K562 (cell line): ENCODE measurements around the gene SAMD14. TPM values are rescaled to one million over a fixed set of nuclear protein-coding genes. Genes with fewer than 3 reads are reported as not detected.

Experiments used
- ATAC-seq: fragments of 200-7000 bp; cut with Tn5 transposase; 3 replicates; pipeline ENCODE4 v1.9.1; 2020; ENCODE audit warnings: moderate library complexity
- BruUV-seq: library from RNA; stranded (reverse); fragments of 400-500 nt; replicated peaks from 2 replicates; lab custom pipeline; 2021; lab: Mats Ljungman, UMichigan
- CTCF ChIA-PET: fragments of 300-600 bp; formaldehyde crosslinking; extraction: SDS; loops from one replicate; lab custom pipeline; 2021; ENCODE audit warnings: low intra/inter-chr PET ratio; lab: Yijun Ruan, JAX
- POLR2A ChIA-PET: fragments of 300-600, 350-650 bp; sonication (Branson Sonifier 250); formaldehyde crosslinking; extraction: SDS; loops from one replicate; lab custom pipeline; 2021; ENCODE audit warnings: antibody characterized with exemption, inconsistent platforms; lab: Yijun Ruan, JAX
- DNase-seq, 4 experiments: peaks; one replicate each; pipeline versions ENCODE4 v3.0.0 to v3.0.0-alpha.2; 2011 to 2018; ENCODE audit warnings: low spot score in 3 of 4, mixed read lengths in 3 of 4; ENCODE audit errors: extremely low read depth in 1 of 4
- FAIRE-seq: peaks from 2 replicates; lab custom pipeline; 2011; peaks lifted over from hg19 to GRCh38; lab: Jason Lieb, UNC
- H2AFZ ChIP-seq: 2 replicates; pipeline ENCODE4 v1.6.0; 2011; ENCODE audit warnings: low read depth, low read length, control low read depth, inconsistent platforms
- H3K27ac ChIP-seq: fragments of 200-600 bp; 3 replicates; pipeline ENCODE4 v1.8.0; 2011; ENCODE audit warnings: low read depth, mild to moderate bottlenecking, control low read depth, inconsistent platforms, low read length, moderate library complexity, mixed read lengths; ENCODE audit errors: extremely low read depth
- H3K27me3 ChIP-seq, 2 experiments: fragments of 300-600 bp in 1 of 2; 2 replicates in 1 of 2; 3 replicates in 1 of 2; pipeline versions ENCODE4 v1.6.0 to v1.8.0; 2011; ENCODE audit warnings: inconsistent platforms in 2 of 2, low read length in 2 of 2, mild to moderate bottlenecking in 1 of 2, mixed read lengths in 1 of 2, moderate library complexity in 1 of 2; ENCODE audit not compliant: control insufficient read depth in 2 of 2, insufficient read depth in 2 of 2
- H3K36me3 ChIP-seq: fragments of 300-600 bp; 3 replicates; pipeline ENCODE4 v1.8.0; 2011; ENCODE audit warnings: mild to moderate bottlenecking, low read length, inconsistent platforms; ENCODE audit not compliant: control insufficient read depth, insufficient read depth
- H3K4me1 ChIP-seq, 2 experiments: fragments of 200-600 bp in 1 of 2; replicated peaks in 1 of 2; 2 replicates in 1 of 2; 3 replicates in 1 of 2; pipeline versions ENCODE4 v1.5.1 to v1.8.0; 2011; ENCODE audit warnings: inconsistent platforms in 2 of 2, low read length in 2 of 2, mild to moderate bottlenecking in 1 of 2, mixed read lengths in 1 of 2, moderate library complexity in 1 of 2; ENCODE audit not compliant: control insufficient read depth in 2 of 2, insufficient read depth in 2 of 2
- H3K4me2 ChIP-seq: 2 replicates; pipeline ENCODE4 v1.6.1; 2011; ENCODE audit warnings: low read length, control low read depth, inconsistent platforms, mixed read lengths; ENCODE audit not compliant: insufficient read depth
- H3K4me3 ChIP-seq: fragments of 200-600 bp; sonication (generic), shearing (Covaris generic); 2 replicates; pipeline ENCODE4 v1.5.1; 2016; ENCODE audit warnings: control low read depth, inconsistent platforms
- H3K79me2 ChIP-seq: fragments of 200-600 bp; 3 replicates; pipeline ENCODE4 v1.8.0; 2011; ENCODE audit warnings: low read length, inconsistent platforms; ENCODE audit not compliant: control insufficient read depth, insufficient read depth
- H3K9ac ChIP-seq, 2 experiments: 2 replicates each; pipeline versions ENCODE4 v1.6.0 to v1.6.1; 2011; ENCODE audit warnings: low read depth in 2 of 2, low read length in 2 of 2, control low read depth in 1 of 2, inconsistent platforms in 1 of 2, mild to moderate bottlenecking in 1 of 2, mixed read lengths in 1 of 2; ENCODE audit not compliant: insufficient read depth in 1 of 2
- H3K9me1 ChIP-seq: one replicate; pipeline ENCODE4 v1.6.0; 2011; ENCODE audit warnings: inconsistent platforms, mild to moderate bottlenecking, low read length, moderate library complexity; ENCODE audit not compliant: control insufficient read depth, insufficient read depth
- H3K9me3 ChIP-seq: replicated peaks from 2 replicates; pipeline ENCODE4 v1.5.1; 2011; ENCODE audit warnings: low read depth, low read length, inconsistent platforms; ENCODE audit not compliant: control insufficient read depth, insufficient read depth
- H4K20me1 ChIP-seq: replicated peaks from 2 replicates; pipeline ENCODE4 v1.6.1; 2011; ENCODE audit warnings: low read length, inconsistent platforms, mixed read lengths; ENCODE audit not compliant: control insufficient read depth, insufficient read depth
- CBX2 ChIP-seq: fragments of 200-600 bp; sonication (generic); IDR thresholded peaks from one replicate; pipeline ENCODE4 v1.6.1; 2012; ENCODE audit warnings: mild to moderate bottlenecking, low read length, inconsistent platforms; ENCODE audit not compliant: insufficient read depth, poor library complexity, severe bottlenecking
- HDAC1 ChIP-seq, 2 experiments: fragments of 450-650 bp; IDR thresholded peaks; 2 replicates each; pipeline ENCODE4 v1.6.1; 2016 to 2017; ENCODE audit warnings: inconsistent platforms in 1 of 2, mild to moderate bottlenecking in 1 of 2, moderate library complexity in 1 of 2
- IRF2 ChIP-seq: sonication (generic); formaldehyde crosslinking; IDR thresholded peaks from 2 replicates; pipeline ENCODE4 v1.8.1; 2022; ENCODE audit warnings: mild to moderate bottlenecking, missing genetic modification reagents
- JUN ChIP-seq, 2 experiments: sonication (generic) in 1 of 2; formaldehyde crosslinking in 1 of 2; IDR thresholded peaks; 2 replicates each; pipeline versions ENCODE4 v1.6.1 to v1.8.0; 2012 to 2022; ENCODE audit warnings: borderline replicate concordance in 2 of 2, mild to moderate bottlenecking in 2 of 2, improper control_type of control experiment in 1 of 2, low read depth in 1 of 2, low read length in 1 of 2, missing genetic modification reagents in 1 of 2
- NFIC ChIP-seq: fragments of 450-650 bp; IDR thresholded peaks from 2 replicates; pipeline ENCODE4 v1.6.1; 2017; ENCODE audit warnings: mild to moderate bottlenecking, inconsistent platforms
- NR4A1 ChIP-seq, 2 experiments: fragments of 250-450 bp in 1 of 2; fragments of 450-650 bp in 1 of 2; sonication (Bioruptor Pico) in 1 of 2; IDR thresholded peaks; 2 replicates each; pipeline versions ENCODE4 v1.4.0 to v1.6.1; 2016 to 2020; ENCODE audit warnings: mild to moderate bottlenecking in 2 of 2, missing compliant biosample characterization in 1 of 2, missing genetic modification characterization in 1 of 2, moderate library complexity in 1 of 2
- RBM15 ChIP-seq: fragments of 200-400 bp; formaldehyde crosslinking; IDR thresholded peaks from 2 replicates; pipeline ENCODE4 v1.6.1; 2018; ENCODE audit warnings: mild to moderate bottlenecking, low read length, moderate library complexity; ENCODE audit not compliant: insufficient read depth
- SAP30 ChIP-seq: fragments of 200-600 bp; sonication (generic); IDR thresholded peaks from 2 replicates; pipeline ENCODE4 v1.6.1; 2012; ENCODE audit warnings: borderline replicate concordance, low read depth, mild to moderate bottlenecking, moderate library complexity, low read length, control low read depth, inconsistent platforms; ENCODE audit not compliant: insufficient read depth, poor library complexity, severe bottlenecking
- SNIP1 ChIP-seq: fragments of 450-650 bp; IDR thresholded peaks from 2 replicates; pipeline ENCODE4 v1.7.1; 2017; ENCODE audit warnings: low read depth, mild to moderate bottlenecking
- SPI1 ChIP-seq: IDR thresholded peaks from 2 replicates; pipeline ENCODE4 v1.6.1; 2011; ENCODE audit warnings: low read depth, low read length, control low read depth, borderline replicate concordance
- WGBS: fragments of 100-300 bp; shearing (Covaris generic); methylation state at CpG from one replicate; pipeline ENCODE4 v1.1.6; 2016; ENCODE audit warnings: low coverage, mixed read lengths; ENCODE audit not compliant: insufficient coverage; ENCODE audit errors: missing lambda C conversion rate; 5-methylcytosine and 5-hydroxymethylcytosine counted together
- in situ Hi-C: fragments of 300-500 bp; cut with MboI; formaldehyde crosslinking; loops from 4 replicates; pipeline ENCODE4 v1.15.0; 2018; ENCODE audit warnings: inconsistent platforms, mixed read lengths
- intact Hi-C: fragments of 100-400 bp; cut with micrococcal nuclease; formaldehyde crosslinking; loops from 2 replicates; pipeline ENCODE4 v1.14.2; 2022
- polyA plus RNA-seq, 8 experiments: library from polyadenylated mRNA; depleted of rRNA in 4 of 8; stranded (reverse) in 5 of 8; unstranded in 3 of 8; fragments of >200 nt; fragmentation: Nextera tagmentation in 2 of 8; fragmentation: Illumina TruSeq in 1 of 8; extraction: Ambion mirVana in 2 of 8; extraction: Trizol in 1 of 8; gene quantifications; 2 replicates each; pipeline versions ENCODE4 v1.2.1 to v1.2.3, GENCODE V29; 2011 to 2014; ENCODE audit warnings: inconsistent platforms in 1 of 8, missing spikeins in 1 of 8
- total RNA-seq, 7 experiments: library from RNA; depleted of rRNA in 6 of 7; stranded (reverse); fragments of >200 nt in 6 of 7; fragmentation: Illumina TruSeq in 2 of 7; extraction: Trizol in 2 of 7; gene quantifications; 2 replicates each; pipeline versions ENCODE4 v1.2.1 to v1.2.3, GENCODE V29; 2011 to 2021; ENCODE audit warnings: low replicate concordance in 1 of 7
- TF ChIP-seq, protein P1 (sequence below): sonication (generic); formaldehyde crosslinking; IDR thresholded peaks from 2 replicates; pipeline ENCODE4 v1.8.0; 2022; ENCODE audit warnings: mild to moderate bottlenecking, low read depth, missing genetic modification reagents

SAMD14 gene
- total and polyA plus RNA-seq, 9 of the 15 experiments (the other 6 are each of a cell fraction or from before 2014, with no cell fraction given): 0.04 to 0.07 TPM; not detected in 7

DNA sequence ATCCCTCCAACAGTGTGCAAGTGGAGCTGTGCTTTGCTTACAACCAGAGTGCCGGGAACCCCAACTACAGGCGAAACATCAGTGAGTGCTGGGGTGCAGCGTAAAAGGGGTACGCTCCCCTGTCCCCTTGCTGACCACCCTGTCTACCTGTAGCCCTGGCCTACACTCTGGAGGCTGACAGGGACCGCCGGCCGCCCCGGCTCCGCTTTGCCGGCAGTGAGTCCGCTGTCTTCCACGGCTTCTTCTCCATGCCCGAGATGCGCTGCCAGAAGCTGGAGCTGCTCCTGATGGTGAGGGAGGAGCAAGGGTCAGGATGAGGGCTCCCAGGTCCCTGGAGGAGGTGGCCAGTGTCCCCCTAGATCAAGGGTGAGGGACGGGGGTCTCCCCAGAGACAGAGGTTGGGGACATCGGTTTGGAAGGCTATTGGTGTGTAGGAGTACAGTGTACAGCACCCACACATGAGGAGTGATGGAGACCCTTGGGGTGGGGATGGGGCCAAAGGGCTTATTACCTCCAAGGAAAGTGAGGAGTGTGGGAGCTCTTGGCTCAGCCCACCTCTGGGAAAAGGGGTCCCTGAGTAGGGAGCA is 54.4 kb downstream of the SAMD14 start (continued):
- no peak for TF ChIP-seq NR4A1 (CRISPR knock-in tag; IDR thresholded peaks at IDR 0.05)
- TF ChIP-seq NR4A1 (tag; IDR thresholded peaks at IDR 0.05): no peak
- TF ChIP-seq RBM15: no peak
- TF ChIP-seq NFIC: no peak
- no peak for TF ChIP-seq HDAC1 (IDR thresholded peaks at IDR 0.05)
- no peak for TF ChIP-seq SPI1

DNA sequence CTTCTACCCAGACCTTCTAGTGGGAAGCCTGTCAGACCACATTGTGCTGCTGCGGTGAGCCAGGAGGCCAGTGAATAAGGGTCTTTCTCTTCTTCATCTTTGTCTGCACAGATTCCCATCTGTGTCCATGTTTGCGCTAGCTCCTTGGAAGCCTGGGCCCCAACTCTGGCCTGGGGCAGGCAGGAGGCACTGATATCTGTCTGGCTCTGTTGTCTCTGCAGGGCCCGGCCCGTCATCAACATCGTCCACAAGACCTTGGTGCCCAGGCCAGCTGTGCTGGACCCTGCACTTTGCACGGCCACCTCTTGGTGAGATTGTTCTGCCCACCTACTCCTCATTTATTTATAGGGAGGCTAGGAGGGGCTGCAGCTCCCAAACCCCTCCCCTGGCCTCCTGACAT is 55.7 kb downstream of the SAMD14 start:
- H3K9ac ChIP-seq: no peak overlapping the region; a peak in 1 of 4 replicates
- peaks cover 9% of the 10 kb centered on the region; the same call in 1 of the 2 replicates for H4K20me1 ChIP-seq
- in situ Hi-C loops: loop anchor here (10.0 kb wide), 1 partner anchor 509 kb away; no protein-coding TSS in a partner anchor
- H2AFZ ChIP-seq: no peak overlapping the region
- WGBS: 9% methylated on average over 6 of the region's 6 CpGs
- H3K27me3 ChIP-seq: peaks cover 15 to 66% of the 10 kb centered on the region in 2 experiments
- no peak overlapping the region for H3K4me2 ChIP-seq
- intact Hi-C loops: no loop called here
- ATAC-seq: no peak
- no peak overlapping the region for H3K27ac ChIP-seq
- DNase-seq: no peak
- no peaks in the 10 kb centered on the region for H3K36me3 ChIP-seq
- no peaks in the 10 kb centered on the region for H3K9me3 ChIP-seq
- CTCF ChIA-PET: no interaction called here
- no peak overlapping the region for H3K4me3 ChIP-seq
- FAIRE-seq: no peak
- POLR2A ChIA-PET: interaction anchor here (0.6 kb wide), 1 partner anchor 60 kb away, joined by 3 read pairs; no protein-coding TSS in a partner anchor
- H3K79me2 ChIP-seq: no peaks in the 10 kb centered on the region
- no peaks in the 10 kb centered on the region for H3K9me1 ChIP-seq
- peaks cover 0 to 12% of the 10 kb centered on the region in 2 experiments; a peak in 1 of 5 replicates for H3K4me1 ChIP-seq
- BruUV-seq: no TSS peak
- no peak for TF ChIP-seq CBX2
- TF ChIP-seq SNIP1: no peak
- no peak for TF ChIP-seq IRF2 (CRISPR knock-in tag)
- no peak for TF ChIP-seq SAP30
- TF ChIP-seq, protein P1, sequence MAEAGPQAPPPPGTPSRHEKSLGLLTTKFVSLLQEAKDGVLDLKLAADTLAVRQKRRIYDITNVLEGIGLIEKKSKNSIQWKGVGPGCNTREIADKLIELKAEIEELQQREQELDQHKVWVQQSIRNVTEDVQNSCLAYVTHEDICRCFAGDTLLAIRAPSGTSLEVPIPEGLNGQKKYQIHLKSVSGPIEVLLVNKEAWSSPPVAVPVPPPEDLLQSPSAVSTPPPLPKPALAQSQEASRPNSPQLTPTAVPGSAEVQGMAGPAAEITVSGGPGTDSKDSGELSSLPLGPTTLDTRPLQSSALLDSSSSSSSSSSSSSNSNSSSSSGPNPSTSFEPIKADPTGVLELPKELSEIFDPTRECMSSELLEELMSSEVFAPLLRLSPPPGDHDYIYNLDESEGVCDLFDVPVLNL (CRISPR knock-in tag): no peak
- no peak for TF ChIP-seq JUN (IDR thresholded peaks at IDR 0.05; ENCODE audit: borderline replicate concordance, low read depth, low read length)
- TF ChIP-seq JUN (CRISPR knock-in tag; IDR thresholded peaks at IDR 0.05; ENCODE audit: borderline replicate concordance): no peak
